SK-N-SH (cell line): ENCODE measurements around the gene ZDHHC18.

ENCODE experiments used
- CHD2 ChIP-seq: fragments of 150-350 bp; IDR thresholded peaks from 2 replicates; pipeline ENCODE4 v1.6.1; 2018; ENCODE audit warnings: low read length; ENCODE audit not compliant: partially characterized antibody
- FOXJ3 ChIP-seq: sonication (generic); formaldehyde crosslinking; IDR thresholded peaks from 2 replicates; pipeline ENCODE4 v1.5.1; 2020; ENCODE audit warnings: mild to moderate bottlenecking, missing genetic modification reagents
- GABPA ChIP-seq: IDR thresholded peaks from 2 replicates; pipeline ENCODE4 v1.4.0; 2012; ENCODE audit warnings: low read depth, mild to moderate bottlenecking
- JUND ChIP-seq: IDR thresholded peaks from 2 replicates; pipeline ENCODE4 v1.4.0; 2012
- MEF2A ChIP-seq: IDR thresholded peaks from 2 replicates; pipeline ENCODE4 v1.4.0; 2012; ENCODE audit warnings: low read depth, borderline replicate concordance
- NRF1 ChIP-seq: IDR thresholded peaks from 2 replicates; pipeline ENCODE4 v1.6.1; 2012; ENCODE audit warnings: low read depth, mild to moderate bottlenecking, low read length
- POLR2AphosphoS5 ChIP-seq: IDR thresholded peaks from 2 replicates; pipeline ENCODE4 v1.6.1; 2012; ENCODE audit warnings: low read depth, low read length
- RXRA ChIP-seq: IDR thresholded peaks from 2 replicates; pipeline ENCODE4 v1.4.0; 2012; ENCODE audit warnings: low read depth, mild to moderate bottlenecking, borderline replicate concordance
- SIN3A ChIP-seq: IDR thresholded peaks from 2 replicates; pipeline ENCODE4 v1.6.1; 2012; ENCODE audit warnings: low read depth, mild to moderate bottlenecking, low read length, moderate library complexity, borderline replicate concordance
- TAF1 ChIP-seq: IDR thresholded peaks from 2 replicates; pipeline ENCODE4 v1.6.1; 2012; ENCODE audit warnings: low read depth, mild to moderate bottlenecking, low read length, moderate library complexity, borderline replicate concordance
- USF1 ChIP-seq: IDR thresholded peaks from 2 replicates; pipeline ENCODE4 v1.4.0; 2012; ENCODE audit warnings: low read depth, borderline replicate concordance
- TF ChIP-seq, protein P1 (sequence below): fragments of 200-600 bp; sonication (generic); IDR thresholded peaks from 2 replicates; pipeline ENCODE4 v1.6.1; 2017; ENCODE audit warnings: antibody characterized with exemption, mild to moderate bottlenecking, moderate library complexity
- TF ChIP-seq, protein P2 (sequence below): fragments of 150-350 bp; IDR thresholded peaks from 2 replicates; pipeline ENCODE4 v1.6.1; 2016; ENCODE audit warnings: mild to moderate bottlenecking, low read depth, low read length
- TF ChIP-seq, protein P3 (sequence below): IDR thresholded peaks from 2 replicates; pipeline ENCODE4 v1.4.0; 2012; ENCODE audit warnings: low read depth

GRCh38 chr1:26857473-26858060 is 31.1 kb downstream of the ZDHHC18 start:
- TF ChIP-seq NRF1, result no peak
- TF ChIP-seq, protein P1, sequence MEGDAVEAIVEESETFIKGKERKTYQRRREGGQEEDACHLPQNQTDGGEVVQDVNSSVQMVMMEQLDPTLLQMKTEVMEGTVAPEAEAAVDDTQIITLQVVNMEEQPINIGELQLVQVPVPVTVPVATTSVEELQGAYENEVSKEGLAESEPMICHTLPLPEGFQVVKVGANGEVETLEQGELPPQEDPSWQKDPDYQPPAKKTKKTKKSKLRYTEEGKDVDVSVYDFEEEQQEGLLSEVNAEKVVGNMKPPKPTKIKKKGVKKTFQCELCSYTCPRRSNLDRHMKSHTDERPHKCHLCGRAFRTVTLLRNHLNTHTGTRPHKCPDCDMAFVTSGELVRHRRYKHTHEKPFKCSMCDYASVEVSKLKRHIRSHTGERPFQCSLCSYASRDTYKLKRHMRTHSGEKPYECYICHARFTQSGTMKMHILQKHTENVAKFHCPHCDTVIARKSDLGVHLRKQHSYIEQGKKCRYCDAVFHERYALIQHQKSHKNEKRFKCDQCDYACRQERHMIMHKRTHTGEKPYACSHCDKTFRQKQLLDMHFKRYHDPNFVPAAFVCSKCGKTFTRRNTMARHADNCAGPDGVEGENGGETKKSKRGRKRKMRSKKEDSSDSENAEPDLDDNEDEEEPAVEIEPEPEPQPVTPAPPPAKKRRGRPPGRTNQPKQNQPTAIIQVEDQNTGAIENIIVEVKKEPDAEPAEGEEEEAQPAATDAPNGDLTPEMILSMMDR, result no peak
- no peak for TF ChIP-seq RXRA
- TF ChIP-seq, protein P2, sequence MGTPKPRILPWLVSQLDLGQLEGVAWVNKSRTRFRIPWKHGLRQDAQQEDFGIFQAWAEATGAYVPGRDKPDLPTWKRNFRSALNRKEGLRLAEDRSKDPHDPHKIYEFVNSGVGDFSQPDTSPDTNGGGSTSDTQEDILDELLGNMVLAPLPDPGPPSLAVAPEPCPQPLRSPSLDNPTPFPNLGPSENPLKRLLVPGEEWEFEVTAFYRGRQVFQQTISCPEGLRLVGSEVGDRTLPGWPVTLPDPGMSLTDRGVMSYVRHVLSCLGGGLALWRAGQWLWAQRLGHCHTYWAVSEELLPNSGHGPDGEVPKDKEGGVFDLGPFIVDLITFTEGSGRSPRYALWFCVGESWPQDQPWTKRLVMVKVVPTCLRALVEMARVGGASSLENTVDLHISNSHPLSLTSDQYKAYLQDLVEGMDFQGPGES, result no peak
- TF ChIP-seq JUND, result no peak
- no peak for TF ChIP-seq USF1
- no peak for TF ChIP-seq MEF2A
- TF ChIP-seq, protein P3, sequence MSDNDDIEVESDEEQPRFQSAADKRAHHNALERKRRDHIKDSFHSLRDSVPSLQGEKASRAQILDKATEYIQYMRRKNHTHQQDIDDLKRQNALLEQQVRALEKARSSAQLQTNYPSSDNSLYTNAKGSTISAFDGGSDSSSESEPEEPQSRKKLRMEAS, result no peak
- no peak for TF ChIP-seq CHD2
- no peak for TF ChIP-seq POLR2AphosphoS5
- no peak for TF ChIP-seq TAF1
- no peak for TF ChIP-seq SIN3A
- no peak for TF ChIP-seq GABPA
- TF ChIP-seq FOXJ3, result no peak
